ENCODE results near the gene PSMD11. TPM values are rescaled to one million over a fixed set of nuclear protein-coding genes. Genes with fewer than 3 reads are reported as not detected.

Gene PSMD11
- polyA plus RNA-seq, 1 donor (not counting 4 experiments of a cell fraction or from before 2014, with no cell fraction given), result 103 TPM

- no peaks in the 10 kb centered on the region for H3K9me1 ChIP-seq (ENCODE audit: control insufficient read depth, extremely low read depth, insufficient read depth, low read length)
- H2AFZ ChIP-seq (ENCODE audit: control insufficient read depth, low read length), result no peak overlapping the region
- H3K27ac ChIP-seq (ENCODE audit: control insufficient read depth, insufficient read depth, low read length), result no peak overlapping the region
- TF ChIP-seq, protein P1, sequence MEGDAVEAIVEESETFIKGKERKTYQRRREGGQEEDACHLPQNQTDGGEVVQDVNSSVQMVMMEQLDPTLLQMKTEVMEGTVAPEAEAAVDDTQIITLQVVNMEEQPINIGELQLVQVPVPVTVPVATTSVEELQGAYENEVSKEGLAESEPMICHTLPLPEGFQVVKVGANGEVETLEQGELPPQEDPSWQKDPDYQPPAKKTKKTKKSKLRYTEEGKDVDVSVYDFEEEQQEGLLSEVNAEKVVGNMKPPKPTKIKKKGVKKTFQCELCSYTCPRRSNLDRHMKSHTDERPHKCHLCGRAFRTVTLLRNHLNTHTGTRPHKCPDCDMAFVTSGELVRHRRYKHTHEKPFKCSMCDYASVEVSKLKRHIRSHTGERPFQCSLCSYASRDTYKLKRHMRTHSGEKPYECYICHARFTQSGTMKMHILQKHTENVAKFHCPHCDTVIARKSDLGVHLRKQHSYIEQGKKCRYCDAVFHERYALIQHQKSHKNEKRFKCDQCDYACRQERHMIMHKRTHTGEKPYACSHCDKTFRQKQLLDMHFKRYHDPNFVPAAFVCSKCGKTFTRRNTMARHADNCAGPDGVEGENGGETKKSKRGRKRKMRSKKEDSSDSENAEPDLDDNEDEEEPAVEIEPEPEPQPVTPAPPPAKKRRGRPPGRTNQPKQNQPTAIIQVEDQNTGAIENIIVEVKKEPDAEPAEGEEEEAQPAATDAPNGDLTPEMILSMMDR (optimal IDR thresholded peaks at IDR 0.05 in 1 of 3, IDR thresholded peaks at IDR 0.05 in 1 of 3, conservative IDR thresholded peaks at IDR 0.05 in 1 of 3; ENCODE audit: extremely low read depth in 1 of 3, insufficient read depth in 2 of 3, low read length in 3 of 3), result no peak
- no peak for TF ChIP-seq EZH2 (IDR thresholded peaks at IDR 0.05; ENCODE audit: low read length)
- H3K36me3 ChIP-seq (ENCODE audit: control insufficient read depth in 2 of 2, extremely low read depth in 1 of 2, insufficient read depth in 2 of 2, low read length in 2 of 2), result no peaks in the 10 kb centered on the region
- no peak overlapping the region for H3K4me3 ChIP-seq (ENCODE audit: control insufficient read depth in 2 of 3, extremely low read depth in 1 of 3, insufficient read depth in 2 of 3, low read depth in 1 of 3, low read length in 3 of 3)
- no peaks in the 10 kb centered on the region for H3K9me3 ChIP-seq (ENCODE audit: control insufficient read depth, low read depth, low read length)
- dilution Hi-C loops (cut with MboI; ENCODE audit: extremely low pct_ligation_motif_present, low sequenced_read_pairs), result no loop called here
- FAIRE-seq (no peak), DNase-seq (ENCODE audit: low read depth, low spot score) (no peak)
- no peaks in the 10 kb centered on the region for H3K4me1 ChIP-seq (ENCODE audit: control insufficient read depth, extremely low read depth, insufficient read depth, low read length)
- no peak overlapping the region for H3K4me2 ChIP-seq (ENCODE audit: control insufficient read depth, extremely low read depth, insufficient read depth, low read depth, low read length)
- H3K79me2 ChIP-seq (ENCODE audit: control insufficient read depth, insufficient read depth, low read length), result no peaks in the 10 kb centered on the region
- H3K27me3 ChIP-seq (ENCODE audit: control insufficient read depth, extremely low read depth, insufficient read depth, low read length), result no peaks in the 10 kb centered on the region
- H4K20me1 ChIP-seq (ENCODE audit: control insufficient read depth, extremely low read depth, insufficient read depth, low read length), result no peaks in the 10 kb centered on the region
- H3K9ac ChIP-seq (ENCODE audit: control insufficient read depth, extremely low read depth, insufficient read depth, low read length), result no peak overlapping the region
Measured at GRCh38 chr17:32429598-32429997, 14.7 kb upstream of the PSMD11 start.

- Histone ChIP-seq H3K4me3 (ENCODE audit: control insufficient read depth in 2 of 3, extremely low read depth in 1 of 3, insufficient read depth in 2 of 3, low read depth in 1 of 3, low read length in 3 of 3) (no peak overlapping the region), H3K4me2 (ENCODE audit: control insufficient read depth, extremely low read depth, insufficient read depth, low read depth, low read length) (no peak overlapping the region), H3K36me3 (ENCODE audit: control insufficient read depth in 2 of 2, extremely low read depth in 1 of 2, insufficient read depth in 2 of 2, low read length in 2 of 2) (no peaks in the 10 kb centered on the region), H3K4me1 (ENCODE audit: control insufficient read depth, extremely low read depth, insufficient read depth, low read length) (peaks cover 4% of the 10 kb centered on the region), H3K27ac (ENCODE audit: control insufficient read depth, insufficient read depth, low read length) (no peak overlapping the region), H3K27me3 (ENCODE audit: control insufficient read depth, extremely low read depth, insufficient read depth, low read length) (no peaks in the 10 kb centered on the region), H4K20me1 (ENCODE audit: control insufficient read depth, extremely low read depth, insufficient read depth, low read length) (peaks cover 4% of the 10 kb centered on the region), H3K79me2 (ENCODE audit: control insufficient read depth, insufficient read depth, low read length) (peaks cover 14% of the 10 kb centered on the region), H3K9ac (ENCODE audit: control insufficient read depth, extremely low read depth, insufficient read depth, low read length) (no peak overlapping the region), H2AFZ (ENCODE audit: control insufficient read depth, low read length) (no peak overlapping the region), H3K9me1 (ENCODE audit: control insufficient read depth, extremely low read depth, insufficient read depth, low read length) (no peaks in the 10 kb centered on the region), H3K9me3 (ENCODE audit: control insufficient read depth, low read depth, low read length) (no peaks in the 10 kb centered on the region)
- no peak for FAIRE-seq
- TF ChIP-seq, protein P1 (optimal IDR thresholded peaks at IDR 0.05 in 1 of 3, IDR thresholded peaks at IDR 0.05 in 1 of 3, conservative IDR thresholded peaks at IDR 0.05 in 1 of 3; ENCODE audit: extremely low read depth in 1 of 3, insufficient read depth in 2 of 3, low read length in 3 of 3), result no peak
- no peak for TF ChIP-seq EZH2 (IDR thresholded peaks at IDR 0.05; ENCODE audit: low read length)
- dilution Hi-C loops (cut with MboI; ENCODE audit: extremely low pct_ligation_motif_present, low sequenced_read_pairs), result no loop called here
- no peak for DNase-seq (ENCODE audit: low read depth, low spot score)
Measured at GRCh38 chr17:32440722-32441121, 3.6 kb upstream of the PSMD11 start.
